ENCODE measurements around the gene RGS6. TPM values are rescaled to one million over a fixed set of nuclear protein-coding genes. Genes with fewer than 3 reads are reported as not detected.

Gene RGS6
- total and polyA plus RNA-seq, 2 donors (not counting 1 experiment from before 2014, with no cell fraction given): not detected

DNA sequence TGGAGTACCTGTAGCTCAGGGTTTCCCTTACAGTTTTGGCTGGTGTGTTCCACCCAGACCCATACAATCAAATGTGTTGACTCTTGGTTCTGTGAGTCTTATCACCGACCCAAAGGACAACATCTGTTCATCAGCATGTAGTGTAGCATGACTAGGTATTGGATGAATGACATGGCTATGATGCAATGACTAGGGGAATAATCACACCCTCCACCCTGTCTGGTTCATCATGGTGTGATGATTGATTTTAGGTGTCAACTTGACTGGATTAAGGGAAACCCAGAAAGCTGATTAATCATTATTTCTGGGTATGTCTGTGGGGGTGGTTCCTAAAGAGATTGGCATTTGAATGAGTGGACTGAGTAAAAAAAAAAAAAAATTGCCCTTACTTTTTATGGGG lies 650.4 kb downstream of the RGS6 start:
- no peak for DNase-seq (ENCODE audit: low read depth in 2 of 2)
- H3K9me3 ChIP-seq (ENCODE audit: control insufficient read depth, insufficient read depth, low read depth, low read length): no peaks in the 10 kb centered on the region
- H4K20me1 ChIP-seq (ENCODE audit: control insufficient read depth, extremely low read depth, insufficient read depth, low read length): no peaks in the 10 kb centered on the region
- H3K27me3 ChIP-seq (ENCODE audit: control insufficient read depth, insufficient read depth, low read length): peaks cover 1% of the 10 kb centered on the region
- H3K9ac ChIP-seq (ENCODE audit: insufficient read depth, low read length): no peak overlapping the region
- H3K4me3 ChIP-seq (replicated peaks in 1 of 4; ENCODE audit: control extremely low read depth in 1 of 4, insufficient read depth in 1 of 4, low read depth in 3 of 4, low read length in 4 of 4): no peak overlapping the region
- H3K27ac ChIP-seq (ENCODE audit: insufficient read depth, low read length): no peak overlapping the region
- H3K4me2 ChIP-seq (ENCODE audit: extremely low read depth, insufficient read depth, low read length): no peak overlapping the region
- no peaks in the 10 kb centered on the region for H3K36me3 ChIP-seq (ENCODE audit: control insufficient read depth, insufficient read depth, low read length)
- H3K79me2 ChIP-seq (ENCODE audit: control insufficient read depth, insufficient read depth, low read length): no peaks in the 10 kb centered on the region
- no peaks in the 10 kb centered on the region for H3K4me1 ChIP-seq (ENCODE audit: control insufficient read depth, extremely low read depth, insufficient read depth, low read length)
- TF ChIP-seq EZH2 (IDR thresholded peaks at IDR 0.05; ENCODE audit: low read length, missing control alignments) (no peak), CTCF (conservative IDR thresholded peaks at IDR 0.05 in 1 of 2, IDR thresholded peaks at IDR 0.05 in 1 of 2; ENCODE audit: low read depth in 1 of 2, low read length in 2 of 2) (no peak)
- no peak overlapping the region for H2AFZ ChIP-seq (ENCODE audit: low read length)

DNA sequence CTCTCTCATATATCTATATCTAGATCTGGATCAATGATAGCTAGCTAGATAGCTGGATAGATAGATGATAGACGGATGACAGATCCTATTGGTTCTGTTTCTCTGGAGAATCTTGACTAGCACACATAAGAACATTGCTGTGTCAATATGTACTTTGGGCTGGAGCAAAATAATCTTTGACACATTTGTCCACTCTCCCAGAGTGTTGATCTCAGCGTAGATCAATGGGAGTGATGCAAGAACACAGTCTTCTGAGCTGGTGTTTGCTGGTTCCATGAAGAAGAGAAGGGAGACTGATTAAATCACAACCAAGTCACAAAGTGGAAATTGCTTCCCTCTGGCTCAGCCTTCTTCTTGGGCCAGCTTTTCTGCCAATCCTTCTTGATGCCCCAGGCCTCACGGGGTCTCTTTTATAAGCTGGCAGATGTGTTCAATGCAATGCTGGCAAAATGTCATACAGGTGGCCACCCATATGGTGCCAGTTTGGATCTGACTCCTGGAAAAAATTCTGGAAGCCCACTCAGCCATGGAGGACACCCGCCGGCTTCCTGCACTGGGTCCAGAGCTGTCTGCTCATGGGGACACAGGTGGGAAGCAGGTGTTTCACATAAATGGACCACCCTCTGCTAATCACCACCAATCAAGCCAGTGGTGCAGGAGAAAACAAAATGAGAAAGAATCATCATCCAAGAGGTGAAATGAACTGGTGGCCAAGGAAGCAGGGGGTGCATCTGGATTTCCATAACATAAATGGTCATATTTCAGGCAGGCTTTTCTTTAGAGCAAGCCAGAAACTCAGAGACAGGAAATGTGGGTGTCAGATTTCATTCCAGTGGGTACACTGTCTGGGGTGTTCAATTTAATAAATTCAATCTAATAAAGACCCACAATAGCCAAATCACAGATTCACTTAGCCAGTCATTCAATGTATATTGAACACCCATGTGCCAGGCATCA lies 651.4 kb downstream of the RGS6 start:
- H2AFZ ChIP-seq (ENCODE audit: low read length): no peak overlapping the region
- TF ChIP-seq CTCF (conservative IDR thresholded peaks at IDR 0.05 in 1 of 2, IDR thresholded peaks at IDR 0.05 in 1 of 2; ENCODE audit: low read depth in 1 of 2, low read length in 2 of 2): no peak

GRCh38 chr14:72588521-72588920 lies 656.3 kb downstream of the RGS6 start:
- no peak overlapping the region for H3K9ac ChIP-seq (ENCODE audit: insufficient read depth, low read length)
- no peak for TF ChIP-seq EZH2 (IDR thresholded peaks at IDR 0.05; ENCODE audit: low read length, missing control alignments)
- TF ChIP-seq CTCF (conservative IDR thresholded peaks at IDR 0.05 in 1 of 2, IDR thresholded peaks at IDR 0.05 in 1 of 2; ENCODE audit: low read depth in 1 of 2, low read length in 2 of 2): no peak

More for the DNA sequence above, 651.4 kb downstream of the RGS6 start:
- Histone ChIP-seq H3K27ac (ENCODE audit: insufficient read depth, low read length) (no peak overlapping the region), H3K27me3 (ENCODE audit: control insufficient read depth, insufficient read depth, low read length) (no peaks in the 10 kb centered on the region), H3K9me3 (ENCODE audit: control insufficient read depth, insufficient read depth, low read depth, low read length) (no peaks in the 10 kb centered on the region), H3K36me3 (ENCODE audit: control insufficient read depth, insufficient read depth, low read length) (no peaks in the 10 kb centered on the region), H3K79me2 (ENCODE audit: control insufficient read depth, insufficient read depth, low read length) (no peaks in the 10 kb centered on the region), H3K4me2 (ENCODE audit: extremely low read depth, insufficient read depth, low read length) (no peak overlapping the region), H3K4me1 (ENCODE audit: control insufficient read depth, extremely low read depth, insufficient read depth, low read length) (no peaks in the 10 kb centered on the region), H3K9ac (ENCODE audit: insufficient read depth, low read length) (no peak overlapping the region), H4K20me1 (ENCODE audit: control insufficient read depth, extremely low read depth, insufficient read depth, low read length) (no peaks in the 10 kb centered on the region), H3K4me3 (replicated peaks in 1 of 4; ENCODE audit: control extremely low read depth in 1 of 4, insufficient read depth in 1 of 4, low read depth in 3 of 4, low read length in 4 of 4) (no peak overlapping the region)
- no peak for DNase-seq (ENCODE audit: low read depth in 2 of 2)

More at GRCh38 chr14:72588521-72588920, 656.3 kb downstream of the RGS6 start:
- H3K27me3 ChIP-seq (ENCODE audit: control insufficient read depth, insufficient read depth, low read length): no peaks in the 10 kb centered on the region
- no peak for DNase-seq (ENCODE audit: low read depth in 2 of 2)
- no peak overlapping the region for H2AFZ ChIP-seq (ENCODE audit: low read length)
- H3K4me2 ChIP-seq (ENCODE audit: extremely low read depth, insufficient read depth, low read length): no peak overlapping the region
- H3K4me3 ChIP-seq (replicated peaks in 1 of 4; ENCODE audit: control extremely low read depth in 1 of 4, insufficient read depth in 1 of 4, low read depth in 3 of 4, low read length in 4 of 4): no peak overlapping the region
- no peaks in the 10 kb centered on the region for H3K79me2 ChIP-seq (ENCODE audit: control insufficient read depth, insufficient read depth, low read length)
- H4K20me1 ChIP-seq (ENCODE audit: control insufficient read depth, extremely low read depth, insufficient read depth, low read length): no peaks in the 10 kb centered on the region
- no peaks in the 10 kb centered on the region for H3K4me1 ChIP-seq (ENCODE audit: control insufficient read depth, extremely low read depth, insufficient read depth, low read length)
- no peaks in the 10 kb centered on the region for H3K36me3 ChIP-seq (ENCODE audit: control insufficient read depth, insufficient read depth, low read length)
- no peak overlapping the region for H3K27ac ChIP-seq (ENCODE audit: insufficient read depth, low read length)
- H3K9me3 ChIP-seq (ENCODE audit: control insufficient read depth, insufficient read depth, low read depth, low read length): no peaks in the 10 kb centered on the region

Data from fibroblast of lung (primary cell).